ENCODE results near the gene HOXB8.

Gene HOXB8

GRCh38 chr17:48565925-48566710 is 49.0 kb downstream of the HOXB8 start:
- H3K27ac Mint-ChIP-seq = no peak overlapping the region
- no peak overlapping the region for H3K4me3 Mint-ChIP-seq
- CTCF ChIA-PET = no interaction called here
- no peaks in the 10 kb centered on the region for H3K9me3 Mint-ChIP-seq
- no peak for DNase-seq
- H3K36me3 Mint-ChIP-seq = peaks cover 11% of the 10 kb centered on the region
- H3K27me3 Mint-ChIP-seq = peaks cover 27% of the 10 kb centered on the region
- H3K4me1 Mint-ChIP-seq = peaks cover 30% of the 10 kb centered on the region

DNA sequence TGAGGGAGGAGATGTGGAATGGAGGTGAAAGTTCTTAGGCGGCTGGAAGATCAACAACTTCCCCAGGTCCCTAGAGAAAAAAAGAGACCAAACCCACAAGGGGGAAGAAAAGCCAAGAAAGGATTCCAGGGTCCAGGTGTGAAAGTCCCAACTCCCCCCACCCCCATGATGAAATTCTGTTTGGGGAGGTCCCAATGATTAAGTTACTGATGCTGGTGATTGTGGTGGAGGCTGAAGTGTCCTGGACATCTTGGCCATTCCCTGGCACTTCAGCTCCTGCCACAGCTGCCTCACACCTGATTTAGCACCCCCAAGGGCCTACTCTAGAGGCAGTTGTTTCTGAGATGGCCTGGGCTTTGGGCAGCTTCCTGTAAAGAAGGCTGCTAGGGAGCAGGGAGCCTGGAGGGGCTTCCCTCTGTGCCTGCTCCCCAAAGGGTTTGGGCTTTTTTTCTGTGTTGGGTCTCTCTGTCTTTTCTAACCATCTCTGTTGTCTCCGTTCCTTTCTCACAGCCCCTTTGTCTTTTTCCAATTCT is 50.0 kb downstream of the HOXB8 start:
- no peak for DNase-seq
- H3K36me3 Mint-ChIP-seq = peaks cover 11% of the 10 kb centered on the region
- peaks cover 37% of the 10 kb centered on the region for H3K27me3 Mint-ChIP-seq
- no peak overlapping the region for H3K4me3 Mint-ChIP-seq
- H3K9me3 Mint-ChIP-seq = no peaks in the 10 kb centered on the region
- CTCF ChIA-PET = no interaction called here
- H3K27ac Mint-ChIP-seq = no peak overlapping the region
- H3K4me1 Mint-ChIP-seq = peaks cover 34% of the 10 kb centered on the region

GRCh38 chr17:48564188-48565021 is 50.7 kb downstream of the HOXB8 start:
- Mint-ChIP-seq H3K9me3 (no peaks in the 10 kb centered on the region), H3K4me1 (peaks cover 34% of the 10 kb centered on the region), H3K27me3 (peaks cover 44% of the 10 kb centered on the region), H3K27ac (no peak overlapping the region), H3K4me3 (no peak overlapping the region), H3K36me3 (peaks cover 11% of the 10 kb centered on the region)
- no peak for DNase-seq
- CTCF ChIA-PET = interaction anchor here (1.6 to 1.8 kb wide), 2 partner anchors 23 to 71 kb away, joined by 4 read pairs; no protein-coding TSS in a partner anchor

- CTCF ChIA-PET = interaction anchor here (1.6 to 1.8 kb wide), 2 partner anchors 24 to 71 kb away, joined by 4 read pairs; no protein-coding TSS in a partner anchor
- peaks cover 50% of the 10 kb centered on the region for H3K27me3 Mint-ChIP-seq
- H3K36me3 Mint-ChIP-seq = peaks cover 7% of the 10 kb centered on the region
- H3K4me1 Mint-ChIP-seq = peaks cover 29% of the 10 kb centered on the region
- DNase-seq = no peak
- no peak overlapping the region for H3K27ac Mint-ChIP-seq
- no peak overlapping the region for H3K4me3 Mint-ChIP-seq
- no peaks in the 10 kb centered on the region for H3K9me3 Mint-ChIP-seq
These were observed 51.3 kb downstream of the HOXB8 start for GRCh38 chr17:48563867-48564187.

GRCh38 chr17:48563385-48563838 is 51.7 kb downstream of the HOXB8 start:
- CTCF ChIA-PET = interaction anchor here (1.6 to 1.8 kb wide), 2 partner anchors 24 to 70 kb away, joined by 4 read pairs; no protein-coding TSS in a partner anchor
- no peak overlapping the region for H3K27ac Mint-ChIP-seq
- no peak for DNase-seq
- H3K36me3 Mint-ChIP-seq = peaks cover 4% of the 10 kb centered on the region
- H3K9me3 Mint-ChIP-seq = no peaks in the 10 kb centered on the region
- peaks cover 54% of the 10 kb centered on the region for H3K27me3 Mint-ChIP-seq
- peaks cover 26% of the 10 kb centered on the region for H3K4me1 Mint-ChIP-seq
- H3K4me3 Mint-ChIP-seq = no peak overlapping the region

- CTCF ChIA-PET = interaction anchor here (1.8 kb wide), 1 partner anchor 25 kb away, joined by 4 read pairs; no protein-coding TSS in a partner anchor
- DNase-seq = no peak
- Mint-ChIP-seq H3K36me3 (peaks cover 1% of the 10 kb centered on the region), H3K9me3 (no peaks in the 10 kb centered on the region), H3K27me3 (peaks cover 59% of the 10 kb centered on the region), H3K4me1 (peaks cover 23% of the 10 kb centered on the region), H3K4me3 (no peak overlapping the region), H3K27ac (no peak overlapping the region)
These were observed 52.2 kb downstream of the HOXB8 start for GRCh38 chr17:48562934-48563333.

Data from activated naive CD4-positive, alpha-beta T cell treated with anti-CD3 and anti-CD28 coated beads, Interleukin-2, amount 10 ng/mL, durations not matched to agents 7 days and 5 days (primary cell).